ENCODE results near the gene ITPA. TPM values are rescaled to one million over a fixed set of nuclear protein-coding genes. Genes with fewer than 3 reads are reported as not detected.

ITPA gene
- total RNA-seq, 1 donor from 2014 or later, result 44.4 TPM

DNA sequence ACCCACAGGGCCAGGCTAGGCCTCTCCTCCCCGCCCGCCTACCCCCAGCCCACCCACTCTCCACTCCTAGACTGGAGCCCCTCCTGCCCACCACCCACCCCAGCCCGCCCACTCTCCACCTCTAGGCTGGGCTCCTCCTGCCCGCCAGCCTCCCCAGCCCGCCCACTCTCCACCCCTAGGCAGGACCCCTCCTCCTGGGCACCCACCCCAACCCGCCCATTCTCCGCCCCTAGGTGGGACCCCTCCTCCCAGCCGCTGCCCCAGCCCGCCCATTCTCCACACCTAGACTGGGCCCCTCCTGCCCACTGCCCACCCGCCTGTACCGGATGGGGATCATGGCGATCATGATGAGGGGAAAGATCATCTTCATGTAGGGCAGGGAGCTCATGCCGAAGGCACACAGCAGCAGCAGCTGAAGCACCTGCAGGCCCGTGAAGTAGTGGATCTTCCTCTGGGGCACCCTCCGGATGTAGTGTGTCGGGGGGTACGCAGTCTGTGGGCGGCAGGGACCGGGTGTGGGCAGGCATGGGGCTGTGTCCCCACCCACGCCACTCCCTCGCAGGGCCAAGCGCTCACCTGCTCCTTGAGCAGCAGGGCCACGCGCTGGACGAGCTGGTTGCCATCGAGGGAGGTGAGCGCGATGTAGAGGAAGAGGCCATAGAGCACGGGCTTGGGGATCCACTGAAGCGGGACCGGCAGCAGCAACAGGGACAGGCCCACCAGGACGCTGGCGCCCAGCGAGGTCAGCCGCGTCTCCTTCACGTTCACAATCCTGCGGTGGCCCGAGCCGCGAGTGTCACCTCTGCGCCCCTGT, 18.8 kb downstream of the ITPA start:
- no peak for DNase-seq (ENCODE audit: low spot score)

DNA sequence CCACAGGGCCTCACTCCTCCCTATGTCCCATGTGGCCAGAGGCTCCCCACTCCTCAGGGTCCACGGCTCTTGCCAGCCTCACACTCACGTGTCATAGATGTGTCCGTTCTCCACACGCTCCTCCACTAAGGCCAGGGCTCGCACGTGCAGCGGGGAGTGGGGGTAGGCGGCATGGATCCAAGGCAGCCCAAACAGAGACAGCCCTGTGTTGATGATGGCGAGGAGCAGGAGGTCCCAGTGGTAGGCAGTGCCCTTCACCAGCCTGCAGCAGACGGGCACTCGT, 19.4 kb downstream of the ITPA start:
- DNase-seq (ENCODE audit: low spot score), result no peak

DNA sequence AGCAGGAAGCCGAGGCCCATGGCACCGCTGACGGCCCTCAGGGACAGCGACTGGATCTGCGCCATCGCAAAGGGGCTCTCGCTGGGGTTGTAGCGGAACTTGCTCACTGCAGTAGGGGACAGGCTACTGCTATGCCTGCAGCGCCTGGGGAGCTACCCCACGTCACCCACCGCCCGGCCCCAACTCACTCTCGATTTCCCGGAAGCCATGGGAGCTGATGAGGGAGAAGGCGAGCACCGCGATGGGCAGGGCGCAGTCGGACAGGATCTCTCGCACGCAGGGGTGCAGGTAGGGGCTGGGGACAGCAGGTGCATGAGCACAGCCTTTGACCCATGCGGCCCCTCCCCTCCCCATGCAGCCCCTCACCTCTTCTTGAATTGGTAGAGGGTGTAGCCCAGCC, 19.9 kb downstream of the ITPA start:
- DNase-seq (ENCODE audit: low spot score), result no peak

- no peak for DNase-seq (ENCODE audit: low spot score)
Measured at GRCh38 chr20:3229798-3230197, 20.5 kb downstream of the ITPA start.

- DNase-seq (ENCODE audit: low spot score), result no peak
Measured at GRCh38 chr20:3231116-3231515, 21.8 kb downstream of the ITPA start.

- DNase-seq (ENCODE audit: low spot score), result no peak
Measured at GRCh38 chr20:3231889-3232588, 22.7 kb downstream of the ITPA start.

- no peak for DNase-seq (ENCODE audit: low spot score)
Measured at GRCh38 chr20:3233131-3233990, 24.1 kb downstream of the ITPA start.

DNA sequence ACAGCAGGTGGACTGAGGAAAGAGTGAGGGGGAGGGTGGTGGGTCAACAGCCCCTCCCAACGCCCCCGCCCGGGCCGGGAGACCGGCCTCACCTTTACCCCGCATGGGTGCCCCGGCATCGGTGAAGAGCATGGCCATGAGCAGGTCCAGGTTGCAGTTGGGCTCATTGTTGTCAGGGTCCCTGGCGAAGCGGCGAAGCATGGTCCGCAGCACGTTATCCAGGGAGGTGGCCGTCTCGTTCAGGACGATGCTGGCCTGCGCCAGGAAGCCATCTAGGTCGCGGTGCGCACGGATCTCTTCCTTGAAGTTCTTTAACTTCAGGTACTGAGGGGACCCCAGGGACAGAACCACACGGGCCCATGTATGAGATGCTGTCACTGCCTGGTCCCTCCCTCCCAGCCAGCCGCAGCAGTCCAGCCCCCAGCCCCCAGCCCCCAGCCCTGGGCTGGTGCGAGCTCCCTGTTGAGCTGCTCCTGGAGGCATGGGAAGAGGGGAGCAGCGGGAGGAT, 24.7 kb downstream of the ITPA start:
- no peak for DNase-seq (ENCODE audit: low spot score)

GRCh38 chr20:3235666-3236324, 26.5 kb downstream of the ITPA start:
- no peak for DNase-seq (ENCODE audit: low spot score)

DNA sequence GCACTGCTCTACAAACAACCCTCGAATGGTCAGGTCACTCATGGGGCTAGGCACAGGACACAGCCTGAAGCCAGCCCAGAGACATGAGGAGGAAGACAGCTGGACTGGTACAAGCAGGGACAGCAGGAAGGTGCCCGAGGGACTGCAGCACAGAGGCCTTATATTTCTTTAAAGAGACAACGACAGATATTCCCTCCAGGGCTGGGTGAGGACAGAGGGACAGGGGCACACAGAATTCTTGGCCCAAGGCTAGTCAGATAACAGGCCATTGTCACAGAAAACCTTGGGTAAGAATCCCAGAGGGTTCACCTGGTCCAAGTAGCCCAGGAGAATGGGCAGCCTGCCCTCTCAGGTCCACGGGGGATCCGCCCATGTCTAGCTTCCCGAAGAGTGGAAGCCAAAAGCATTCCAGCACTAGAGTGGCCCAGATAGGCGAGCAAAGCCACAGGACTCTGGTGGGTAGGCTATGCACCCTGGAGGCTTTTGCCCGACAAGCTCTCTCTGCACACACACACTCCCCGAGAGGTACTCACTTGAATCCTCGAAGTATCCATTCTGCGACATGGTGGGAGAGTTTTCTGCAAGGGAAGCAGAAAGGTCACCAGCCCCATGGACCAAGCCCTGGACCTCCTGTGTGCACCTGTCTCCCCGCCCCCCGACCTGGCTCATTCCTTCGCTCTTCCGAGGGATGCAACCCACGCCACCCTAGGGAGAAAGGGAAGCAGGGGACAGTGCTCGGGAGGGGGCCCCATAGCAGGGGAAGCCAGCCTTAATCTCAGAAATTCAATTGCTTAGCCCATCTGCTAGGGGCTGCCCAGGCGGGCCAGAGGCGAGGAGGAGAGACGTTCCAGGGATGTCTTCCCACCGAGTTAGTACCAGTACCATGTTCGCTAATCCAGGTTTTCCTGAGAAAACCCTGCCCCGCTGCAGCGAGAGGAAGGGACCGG, 28.0 kb downstream of the ITPA start:
- DNase-seq (ENCODE audit: low spot score), result no peak

- DNase-seq (ENCODE audit: low spot score), result no peak
Measured at GRCh38 chr20:3237958-3238615, 28.8 kb downstream of the ITPA start.

GRCh38 chr20:3238616-3239025, 29.3 kb downstream of the ITPA start:
- no peak for DNase-seq (ENCODE audit: low spot score)

DNA sequence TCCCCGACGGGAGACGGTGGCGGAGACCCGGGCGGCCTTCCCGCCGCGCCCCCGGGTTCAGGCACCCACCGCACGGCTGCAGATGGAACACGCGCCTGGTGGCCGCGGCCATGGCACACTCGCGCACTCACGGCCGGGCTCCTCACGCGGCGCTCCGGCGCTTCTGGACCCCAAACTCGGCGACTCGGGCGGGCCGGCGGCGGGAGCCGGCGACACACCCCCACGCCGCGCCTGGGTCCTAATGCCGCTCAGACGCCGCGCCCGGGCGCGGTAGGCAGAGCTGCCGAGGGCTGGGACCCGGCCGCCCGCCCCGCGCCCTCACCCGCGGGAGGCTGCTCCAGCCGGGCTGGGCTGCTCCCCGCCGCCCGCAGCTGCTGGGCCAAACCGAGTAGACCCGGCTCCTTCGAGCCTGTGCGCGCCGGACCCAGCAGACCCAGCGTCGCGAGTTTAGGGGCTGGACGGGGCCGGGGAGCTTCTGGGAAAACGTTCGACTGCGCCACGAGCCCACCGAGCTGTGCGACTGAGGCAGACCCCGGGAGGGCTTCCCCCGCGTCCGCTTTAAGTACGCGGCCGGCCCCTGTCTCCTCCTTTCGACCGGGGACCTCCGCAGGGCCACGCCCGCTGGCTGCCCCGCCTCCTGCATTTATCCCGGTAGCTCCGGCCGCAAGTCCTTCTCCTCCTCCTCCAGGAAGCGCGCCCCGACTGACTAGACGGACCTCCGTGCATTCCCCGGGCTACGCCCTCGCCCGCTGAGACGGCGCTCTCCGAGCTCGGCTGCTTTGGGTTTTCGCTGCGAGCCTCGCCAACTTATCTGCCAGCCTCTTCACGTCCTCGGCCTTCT, 29.9 kb downstream of the ITPA start, which contains the start of gene SLC4A11:
TSS of gene SLC4A11 (minus strand) at position 165 of the 841 bp plus-strand sequence. CDS start at position 112, 53 bp downstream.
- DNase-seq (ENCODE audit: low spot score), result peak; percentile 47

DNA sequence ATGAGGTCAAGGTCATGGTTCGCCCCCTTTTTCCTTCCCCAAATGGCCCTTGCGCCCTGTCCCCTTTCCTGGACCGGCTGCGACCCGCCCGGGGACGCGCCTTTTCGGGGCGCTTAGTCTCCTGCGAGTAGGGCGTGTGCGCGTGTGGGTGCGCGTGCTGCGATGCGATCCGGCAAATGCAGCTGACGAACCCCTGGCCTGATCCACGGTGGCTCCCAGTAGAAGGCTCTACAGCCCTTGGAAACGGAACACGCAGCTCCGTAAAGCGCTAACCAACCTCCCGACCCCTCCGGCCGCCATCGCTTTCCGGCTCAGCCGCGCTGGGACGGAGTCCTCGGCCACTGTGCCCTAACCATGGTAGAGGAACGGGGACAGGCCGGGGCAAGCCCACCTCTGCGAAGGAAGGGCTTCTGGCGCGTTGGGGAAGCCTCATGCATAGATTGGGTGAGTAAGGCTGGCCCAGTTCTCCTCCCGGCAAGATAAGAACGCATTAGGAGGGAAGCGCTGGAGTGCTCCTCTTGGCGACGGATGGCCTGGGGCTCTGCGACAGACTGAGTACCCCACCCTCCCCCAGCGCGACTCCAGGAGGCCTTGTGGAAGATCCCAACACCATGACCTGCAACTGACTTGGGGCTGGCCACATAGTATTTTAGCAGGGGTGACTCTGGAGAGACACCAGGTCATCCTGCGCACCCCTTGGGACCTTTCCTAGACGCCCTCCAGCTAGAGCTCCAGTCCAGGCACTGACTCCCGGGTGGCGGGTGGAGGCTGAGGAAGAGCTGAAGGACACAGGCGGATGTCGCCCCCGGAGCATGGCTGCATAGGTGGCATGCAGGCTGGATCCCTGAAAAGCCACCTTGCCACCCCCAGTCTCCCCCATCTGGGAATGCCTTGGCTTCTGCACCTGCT, 30.8 kb downstream of the ITPA start:
- DNase-seq (ENCODE audit: low spot score), result no peak

- DNase-seq (ENCODE audit: low spot score), result no peak
Measured at GRCh38 chr20:3240776-3241363, 31.6 kb downstream of the ITPA start.

- DNase-seq (ENCODE audit: low spot score), result no peak
Measured at GRCh38 chr20:3242172-3242692, 32.9 kb downstream of the ITPA start.

DNA sequence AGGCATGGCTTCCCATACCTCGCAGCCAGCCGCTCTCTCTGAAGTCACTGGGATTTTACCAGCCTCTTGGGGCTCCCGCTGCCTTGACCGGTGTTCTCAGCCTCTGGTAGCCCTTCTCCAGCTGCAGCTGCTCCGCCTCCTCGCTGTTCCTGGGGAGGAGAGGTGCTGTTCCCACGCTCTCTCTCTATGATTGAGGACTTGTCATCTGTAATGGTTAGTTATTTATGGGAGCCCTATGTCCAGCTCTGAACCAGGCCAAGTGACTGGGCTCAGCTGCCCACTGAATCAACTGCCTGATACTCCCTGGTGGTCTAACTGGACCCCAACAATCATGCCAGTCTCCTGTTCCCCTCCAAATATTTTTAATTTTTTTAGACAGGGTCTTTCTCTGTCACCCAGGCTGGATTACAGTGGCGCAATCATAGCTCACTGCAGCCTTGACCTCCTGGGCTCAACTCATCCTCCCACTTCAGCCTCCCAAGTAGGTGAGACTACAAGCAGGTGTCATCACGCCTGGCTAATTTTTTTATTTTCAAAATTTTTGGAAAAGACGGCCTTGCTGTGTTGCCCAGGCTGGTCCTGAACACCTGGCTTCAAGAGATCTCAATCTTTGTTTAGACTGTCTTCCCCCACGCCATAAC, 34.5 kb downstream of the ITPA start:
- no peak for DNase-seq (ENCODE audit: low spot score)
